Caco-2 (cell line): ENCODE data around the gene ADAMTS2. TPM values are rescaled to one million over a fixed set of nuclear protein-coding genes. Genes with fewer than 3 reads are reported as not detected.

Experiments used
- BruUV-seq: library from RNA; stranded (reverse); fragments of 400-500 nt; replicated peaks from 2 replicates; lab custom pipeline; 2021; lab: Mats Ljungman, UMichigan
- CTCF ChIA-PET: fragments of 300-600 bp; sonication (Branson Sonifier 250); formaldehyde crosslinking; loops from one replicate; lab custom pipeline; 2022; ENCODE audit warnings: antibody characterized with exemption; lab: Charles Lee
- POLR2A ChIA-PET: fragments of 300-600 bp; sonication (Branson Sonifier 250); formaldehyde crosslinking; loops from one replicate; lab custom pipeline; 2022; ENCODE audit warnings: antibody characterized with exemption; lab: Charles Lee
- DNase-seq, 2 experiments: peaks; one replicate each; pipeline versions ENCODE4 v3.0.0 to v3.0.0-alpha.2; 2020 to 2022
- H3K27me3 ChIP-seq: replicated peaks from 2 replicates; pipeline ENCODE4 v1.6.0; 2011; ENCODE audit warnings: low read length; ENCODE audit not compliant: control insufficient read depth, insufficient read depth
- H3K36me3 ChIP-seq: 2 replicates; pipeline ENCODE4 v1.5.1; 2011; ENCODE audit warnings: low read length; ENCODE audit not compliant: control insufficient read depth, insufficient read depth
- H3K4me1 ChIP-seq: fragments of 250-450 bp; sonication (Bioruptor Pico); 2 replicates; pipeline ENCODE4 v1.5.1; 2020; ENCODE audit warnings: mild to moderate bottlenecking
- H3K4me3 ChIP-seq: 2 replicates; pipeline ENCODE4 v1.5.1; 2011; ENCODE audit warnings: low read depth, mild to moderate bottlenecking, control low read depth, low read length
- H3K9me3 ChIP-seq: fragments of 250-450 bp; sonication (Bioruptor Pico); 2 replicates; pipeline ENCODE4 v1.5.1; 2020; ENCODE audit warnings: mild to moderate bottlenecking, moderate library complexity
- H3K27ac Mint-ChIP-seq: one replicate; pipeline ENCODE4 v1.8.0; 2022; ENCODE audit warnings: mixed read lengths; ENCODE audit not compliant: unreplicated experiment
- H3K27me3 Mint-ChIP-seq: one replicate; pipeline ENCODE4 v1.8.0; 2022; ENCODE audit warnings: mixed read lengths; ENCODE audit not compliant: insufficient read depth, unreplicated experiment
- H3K36me3 Mint-ChIP-seq: one replicate; pipeline ENCODE4 v1.8.0; 2022; ENCODE audit warnings: mild to moderate bottlenecking, mixed read lengths; ENCODE audit not compliant: insufficient read depth, unreplicated experiment
- H3K4me1 Mint-ChIP-seq: one replicate; pipeline ENCODE4 v1.8.0; 2022; ENCODE audit warnings: low read depth, mixed read lengths; ENCODE audit not compliant: unreplicated experiment
- H3K4me3 Mint-ChIP-seq: one replicate; pipeline ENCODE4 v1.8.0; 2022; ENCODE audit warnings: mild to moderate bottlenecking, moderate library complexity, mixed read lengths; ENCODE audit not compliant: unreplicated experiment
- H3K9me3 Mint-ChIP-seq: one replicate; pipeline ENCODE4 v1.8.0; 2022; ENCODE audit warnings: mixed read lengths; ENCODE audit not compliant: unreplicated experiment
- intact Hi-C: fragments of 100-400 bp; cut with micrococcal nuclease; formaldehyde crosslinking; loops from one replicate; pipeline ENCODE4 v1.10.0; 2022; ENCODE audit not compliant: unreplicated experiment
- total RNA-seq: library from RNA; stranded (reverse); gene quantifications from 2 replicates; pipeline ENCODE4 v1.2.3, GENCODE V29; 2022
- TF ChIP-seq, protein P1 (sequence below), 2 experiments: fragments of 200-600 bp in 1 of 2; IDR thresholded peaks; 1 replicate in 1 of 2; 2 replicates in 1 of 2; pipeline versions ENCODE4 v1.5.1 to v1.8.0; 2011 to 2022; ENCODE audit warnings: antibody characterized with exemption in 1 of 2, control low read depth in 1 of 2, inconsistent platforms in 1 of 2, low read depth in 1 of 2, low read length in 1 of 2, mild to moderate bottlenecking in 1 of 2, moderate library complexity in 1 of 2; ENCODE audit not compliant: insufficient read depth in 1 of 2, severe bottlenecking in 1 of 2, unreplicated experiment in 1 of 2

The ADAMTS2 gene
- total RNA-seq, 1 experiment from 2014 or later, result 0.05 TPM

DNA sequence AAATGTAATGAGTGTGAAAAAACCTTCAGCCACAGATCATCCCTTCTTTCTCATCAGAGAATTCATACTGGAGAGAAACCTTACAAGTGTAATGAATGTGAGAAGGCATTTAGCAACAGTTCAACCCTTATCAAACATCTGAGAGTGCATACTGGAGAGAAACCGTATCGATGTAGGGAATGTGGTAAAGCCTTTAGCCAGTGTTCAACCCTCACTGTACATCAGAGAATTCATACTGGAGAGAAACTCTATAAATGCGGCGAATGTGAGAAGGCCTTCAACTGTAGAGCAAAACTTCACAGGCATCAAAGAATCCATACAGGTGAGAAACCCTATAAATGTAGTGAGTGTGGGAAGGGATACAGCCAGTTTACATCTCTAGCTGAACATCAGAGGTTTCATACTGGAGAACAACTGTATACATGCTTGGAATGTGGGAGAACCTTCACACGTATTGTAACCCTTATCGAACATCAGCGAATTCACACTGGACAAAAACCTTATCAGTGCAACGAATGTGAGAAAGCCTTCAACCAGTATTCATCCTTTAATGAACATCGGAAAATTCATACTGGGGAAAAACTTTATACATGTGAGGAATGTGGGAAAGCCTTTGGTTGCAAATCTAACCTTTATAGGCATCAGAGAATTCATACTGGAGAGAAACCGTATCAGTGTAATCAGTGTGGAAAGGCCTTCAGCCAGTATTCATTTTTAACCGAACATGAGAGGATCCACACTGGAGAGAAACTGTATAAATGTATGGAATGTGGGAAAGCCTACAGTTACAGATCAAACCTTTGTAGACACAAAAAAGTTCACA is 265.9 kb downstream of the ADAMTS2 start:
- Mint-ChIP-seq H3K36me3 (no peaks in the 10 kb centered on the region), H3K4me1 (no peaks in the 10 kb centered on the region)

DNA sequence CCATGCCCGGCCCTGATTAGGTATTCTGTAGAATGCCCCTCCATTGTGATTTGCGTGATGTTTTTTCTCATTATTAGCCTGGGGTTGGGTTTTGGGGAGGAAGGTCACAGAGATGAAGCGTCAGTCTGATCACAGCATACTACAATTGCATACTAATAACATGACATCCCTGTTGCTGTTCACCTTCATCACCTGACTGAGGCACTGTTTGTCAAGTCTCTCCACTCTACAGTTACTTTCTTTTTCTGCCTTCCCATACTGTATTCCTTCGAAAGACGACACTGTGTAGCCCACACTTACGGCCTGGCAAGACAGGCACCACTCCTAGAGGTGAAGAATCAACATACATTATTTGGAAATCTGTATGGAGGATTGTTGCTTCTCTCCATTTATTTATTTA is 279.6 kb downstream of the ADAMTS2 start:
- H3K9me3 Mint-ChIP-seq, result peaks cover 55% of the 10 kb centered on the region
- H3K36me3 Mint-ChIP-seq, result no peaks in the 10 kb centered on the region

More for the DNA sequence above, 265.9 kb downstream of the ADAMTS2 start:
- Mint-ChIP-seq H3K27me3 (no peaks in the 10 kb centered on the region), H3K27ac (no peak overlapping the region), H3K9me3 (peaks cover 64% of the 10 kb centered on the region), H3K4me3 (no peak overlapping the region)
- Histone ChIP-seq H3K4me3 (no peak overlapping the region), H3K36me3 (no peaks in the 10 kb centered on the region), H3K9me3 (peaks cover 48% of the 10 kb centered on the region), H3K4me1 (no peaks in the 10 kb centered on the region), H3K27me3 (no peaks in the 10 kb centered on the region)
- TF ChIP-seq, protein P1, sequence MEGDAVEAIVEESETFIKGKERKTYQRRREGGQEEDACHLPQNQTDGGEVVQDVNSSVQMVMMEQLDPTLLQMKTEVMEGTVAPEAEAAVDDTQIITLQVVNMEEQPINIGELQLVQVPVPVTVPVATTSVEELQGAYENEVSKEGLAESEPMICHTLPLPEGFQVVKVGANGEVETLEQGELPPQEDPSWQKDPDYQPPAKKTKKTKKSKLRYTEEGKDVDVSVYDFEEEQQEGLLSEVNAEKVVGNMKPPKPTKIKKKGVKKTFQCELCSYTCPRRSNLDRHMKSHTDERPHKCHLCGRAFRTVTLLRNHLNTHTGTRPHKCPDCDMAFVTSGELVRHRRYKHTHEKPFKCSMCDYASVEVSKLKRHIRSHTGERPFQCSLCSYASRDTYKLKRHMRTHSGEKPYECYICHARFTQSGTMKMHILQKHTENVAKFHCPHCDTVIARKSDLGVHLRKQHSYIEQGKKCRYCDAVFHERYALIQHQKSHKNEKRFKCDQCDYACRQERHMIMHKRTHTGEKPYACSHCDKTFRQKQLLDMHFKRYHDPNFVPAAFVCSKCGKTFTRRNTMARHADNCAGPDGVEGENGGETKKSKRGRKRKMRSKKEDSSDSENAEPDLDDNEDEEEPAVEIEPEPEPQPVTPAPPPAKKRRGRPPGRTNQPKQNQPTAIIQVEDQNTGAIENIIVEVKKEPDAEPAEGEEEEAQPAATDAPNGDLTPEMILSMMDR (IDR thresholded peaks at IDR 0.05; ENCODE audit: insufficient read depth in 1 of 2, low read depth in 1 of 2, low read length in 1 of 2, severe bottlenecking in 1 of 2, unreplicated experiment in 1 of 2), result no peak
- POLR2A ChIA-PET, result no interaction called here
- no peak for DNase-seq
- no TSS peak for BruUV-seq
- intact Hi-C loops, result no loop called here
- CTCF ChIA-PET, result no interaction called here

DNA sequence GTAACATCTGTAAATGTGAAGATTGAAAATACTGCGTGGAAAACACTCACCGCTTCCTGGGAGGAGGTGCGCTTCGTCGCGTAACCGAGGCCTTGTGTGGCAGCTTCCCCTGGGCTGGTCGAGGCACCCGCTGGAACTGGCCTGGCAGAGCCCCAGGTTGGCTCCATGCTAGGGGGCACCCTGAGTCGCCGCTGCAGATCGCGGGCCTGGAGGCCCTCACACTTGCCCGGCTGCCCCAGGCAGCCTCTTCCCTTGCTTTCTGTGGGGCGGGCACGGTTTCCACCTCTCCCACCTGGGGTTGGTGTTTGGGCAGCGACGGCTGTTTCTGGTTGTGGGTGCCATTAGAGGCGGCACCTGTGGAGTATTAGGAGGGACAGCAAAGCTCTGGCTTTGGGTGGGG is 284.2 kb downstream of the ADAMTS2 start:
- Mint-ChIP-seq H3K4me3 (no peak overlapping the region), H3K27me3 (no peaks in the 10 kb centered on the region), H3K36me3 (no peaks in the 10 kb centered on the region), H3K9me3 (peaks cover 55% of the 10 kb centered on the region), H3K4me1 (no peaks in the 10 kb centered on the region), H3K27ac (no peak overlapping the region)
- intact Hi-C loops, result no loop called here
- TF ChIP-seq, protein P1 (IDR thresholded peaks at IDR 0.05; ENCODE audit: insufficient read depth in 1 of 2, low read depth in 1 of 2, low read length in 1 of 2, severe bottlenecking in 1 of 2, unreplicated experiment in 1 of 2), result no peak
- CTCF ChIA-PET, result no interaction called here
- POLR2A ChIA-PET, result no interaction called here
- no TSS peak for BruUV-seq
- Histone ChIP-seq H3K4me1 (no peaks in the 10 kb centered on the region), H3K4me3 (no peak overlapping the region), H3K9me3 (peaks cover 7% of the 10 kb centered on the region; the same call in 1 of the 2 replicates), H3K27me3 (no peaks in the 10 kb centered on the region), H3K36me3 (no peaks in the 10 kb centered on the region)
- DNase-seq, result no peak

More for the DNA sequence above, 279.6 kb downstream of the ADAMTS2 start:
- ChIA-PET POLR2A (no interaction called here), CTCF (no interaction called here)
- no peak overlapping the region for H3K4me3 Mint-ChIP-seq
- H3K27me3 Mint-ChIP-seq, result no peaks in the 10 kb centered on the region
- TF ChIP-seq, protein P1 (IDR thresholded peaks at IDR 0.05; ENCODE audit: insufficient read depth in 1 of 2, low read depth in 1 of 2, low read length in 1 of 2, severe bottlenecking in 1 of 2, unreplicated experiment in 1 of 2), result no peak
- no peak overlapping the region for H3K27ac Mint-ChIP-seq
- Histone ChIP-seq H3K4me1 (no peaks in the 10 kb centered on the region), H3K9me3 (peaks cover 5% of the 10 kb centered on the region), H3K4me3 (no peak overlapping the region), H3K36me3 (no peaks in the 10 kb centered on the region), H3K27me3 (no peaks in the 10 kb centered on the region)
- intact Hi-C loops, result no loop called here
- no peaks in the 10 kb centered on the region for H3K4me1 Mint-ChIP-seq
- DNase-seq, result no peak
- no TSS peak for BruUV-seq

Other genes with a start within 250 kb of the ADAMTS2 start
- gene RUFY1, start 205.1 kb upstream of the ADAMTS2 start, total RNA-seq, result 33.4 and 36.3 TPM in 2 replicates